HCT116 (cell line): ENCODE results near the gene NPW. TPM values are rescaled to one million over a fixed set of nuclear protein-coding genes. Genes with fewer than 3 reads are reported as not detected.

Experiments used
- ATAC-seq: fragments of 200-7000 bp; cut with Tn5 transposase; 2 replicates; pipeline ENCODE4 v1.9.1; 2020; ENCODE audit warnings: mild to moderate bottlenecking, moderate library complexity
- BruUV-seq: library from RNA; stranded (reverse); fragments of 400-500 nt; replicated peaks from 2 replicates; lab custom pipeline; 2021; lab: Mats Ljungman, UMichigan
- CTCF ChIA-PET: fragments of 300-600 bp; sonication (Branson Sonifier 250); formaldehyde crosslinking; loops from one replicate; lab custom pipeline; 2021; ENCODE audit warnings: antibody characterized with exemption; lab: Charles Lee
- POLR2A ChIA-PET: fragments of 300-600, 350-600 bp; sonication (Branson Sonifier 250); formaldehyde crosslinking; loops from one replicate; lab custom pipeline; 2021; ENCODE audit warnings: antibody characterized with exemption; lab: Charles Lee
- RAD21 ChIA-PET, 2 experiments: fragments of 300-600 bp; sonication (Branson Sonifier 250); formaldehyde crosslinking; loops; one replicate each; lab custom pipeline; 2023; ENCODE audit warnings: low total read pairs in 2 of 2; ENCODE audit not compliant: uncharacterized antibody in 2 of 2, unreplicated experiment in 2 of 2, low non-redundant PET in 1 of 2; lab: Charles Lee
- DNase-seq: peaks from one replicate; pipeline ENCODE4 v3.0.0-alpha.2; 2010; ENCODE audit warnings: low read depth, low spot score
- H2AFZ ChIP-seq: fragments of 200-600 bp; shearing (Covaris generic), sonication (generic); 2 replicates; pipeline ENCODE4 v1.6.1; 2017; ENCODE audit warnings: low read depth, mixed run types, mixed read lengths, antibody characterized with exemption, low read length; ENCODE audit not compliant: poor library complexity, severe bottlenecking
- H3K27ac ChIP-seq: 2 replicates; pipeline ENCODE4 v1.5.1; 2012; ENCODE audit warnings: low read depth, low read length
- H3K27me3 ChIP-seq: fragments of 200-600 bp; sonication (generic); 2 replicates; pipeline ENCODE4 v1.6.1; 2016; ENCODE audit warnings: mixed run types, low read length, mixed read lengths; ENCODE audit not compliant: insufficient read depth
- H3K36me3 ChIP-seq, 2 experiments: fragments of 200-500 bp in 1 of 2; fragments of 200-600 bp in 1 of 2; sonication (Bioruptor generic) in 1 of 2; sonication (generic) in 1 of 2; 2 replicates each; pipeline versions ENCODE4 v1.5.1 to v1.6.1; 2014 to 2016; ENCODE audit warnings: low read length in 2 of 2, inconsistent platforms in 1 of 2, mixed read lengths in 1 of 2, mixed run types in 1 of 2; ENCODE audit not compliant: insufficient read depth in 2 of 2, control insufficient read depth in 1 of 2
- H3K4me1 ChIP-seq, 2 experiments: fragments of 200-600 bp in 1 of 2; sonication (generic) in 1 of 2; 2 replicates each; pipeline versions ENCODE4 v1.5.1 to v1.6.1; 2012 to 2017; ENCODE audit warnings: low read length in 2 of 2, inconsistent platforms in 1 of 2, mild to moderate bottlenecking in 1 of 2, mixed read lengths in 1 of 2, mixed run types in 1 of 2, moderate library complexity in 1 of 2; ENCODE audit not compliant: insufficient read depth in 2 of 2, control insufficient read depth in 1 of 2
- H3K4me2 ChIP-seq: fragments of 200-600 bp; sonication (generic); 2 replicates; pipeline ENCODE4 v1.6.1; 2017; ENCODE audit warnings: mixed run types, low read length, mixed read lengths
- H3K4me3 ChIP-seq, 2 experiments: fragments of 200-600 bp in 1 of 2; sonication (generic) in 1 of 2; replicated peaks in 1 of 2; 2 replicates each; pipeline ENCODE4 v1.5.1; 2011 to 2016; ENCODE audit warnings: low read length in 2 of 2, control low read depth in 1 of 2, low read depth in 1 of 2, mild to moderate bottlenecking in 1 of 2, mixed read lengths in 1 of 2, mixed run types in 1 of 2
- H3K79me2 ChIP-seq: fragments of 200-600 bp; sonication (generic); 2 replicates; pipeline ENCODE4 v1.6.1; 2017; ENCODE audit warnings: mild to moderate bottlenecking, mixed run types, low read length, moderate library complexity, mixed read lengths; ENCODE audit not compliant: insufficient read depth
- H3K9ac ChIP-seq: fragments of 200-600 bp; sonication (generic); 2 replicates; pipeline ENCODE4 v1.6.1; 2016; ENCODE audit warnings: low read length, mixed read lengths
- H3K9me2 ChIP-seq: fragments of 200-600 bp; sonication (generic), shearing (Covaris generic); 2 replicates; pipeline ENCODE4 v1.6.1; 2017; ENCODE audit warnings: mixed run types, mild to moderate bottlenecking, moderate library complexity; ENCODE audit not compliant: insufficient read depth
- H3K9me3 ChIP-seq, 2 experiments: fragments of 200-500 bp in 1 of 2; fragments of 200-600 bp in 1 of 2; sonication (Bioruptor generic) in 1 of 2; sonication (generic) in 1 of 2; 2 replicates each; pipeline ENCODE4 v1.6.1; 2014 to 2017; ENCODE audit warnings: low read length in 2 of 2, mixed read lengths in 2 of 2, inconsistent platforms in 1 of 2, low read depth in 1 of 2, mild to moderate bottlenecking in 1 of 2, mixed run types in 1 of 2, moderate library complexity in 1 of 2; ENCODE audit not compliant: control insufficient read depth in 1 of 2, insufficient read depth in 1 of 2
- H4K20me1 ChIP-seq: fragments of 200-600 bp; sonication (generic), shearing (Covaris generic); 2 replicates; pipeline ENCODE4 v1.6.1; 2017; ENCODE audit warnings: mixed run types, mild to moderate bottlenecking, moderate library complexity; ENCODE audit not compliant: insufficient read depth
- ATF3 ChIP-seq: IDR thresholded peaks from 2 replicates; pipeline ENCODE4 v1.6.1; 2012
- EGR1 ChIP-seq: IDR thresholded peaks from 2 replicates; pipeline ENCODE4 v1.6.1; 2012; ENCODE audit warnings: low read depth
- ELF1 ChIP-seq: IDR thresholded peaks from 2 replicates; pipeline ENCODE4 v1.6.1; 2012; ENCODE audit warnings: low read depth, borderline replicate concordance
- EZH2phosphoT487 ChIP-seq: fragments of 200-600 bp; IDR thresholded peaks from 2 replicates; pipeline ENCODE4 v1.6.1; 2018; ENCODE audit warnings: antibody characterized with exemption, borderline replicate concordance
- FOSL1 ChIP-seq: IDR thresholded peaks from 2 replicates; pipeline ENCODE4 v1.6.1; 2012; ENCODE audit warnings: low read depth
- POLR2A ChIP-seq: IDR thresholded peaks from 2 replicates; pipeline ENCODE4 v1.7.0; 2011; ENCODE audit warnings: borderline replicate concordance; ENCODE audit not compliant: insufficient read depth, insufficient read length; ENCODE audit errors: extremely low read depth
- RAD21 ChIP-seq: IDR thresholded peaks from 2 replicates; pipeline ENCODE4 v1.6.1; 2012; ENCODE audit warnings: low read depth, mild to moderate bottlenecking
- SRF ChIP-seq: IDR thresholded peaks from 2 replicates; pipeline ENCODE4 v1.6.1; 2012; ENCODE audit warnings: low read depth
- TCF7L2 ChIP-seq: IDR thresholded peaks from 2 replicates; pipeline ENCODE4 v1.7.0; 2011; ENCODE audit warnings: borderline replicate concordance, inconsistent platforms; ENCODE audit not compliant: insufficient read depth, insufficient read length; ENCODE audit errors: extremely low read depth
- ZFX ChIP-seq: fragments of 450-650 bp; IDR thresholded peaks from 2 replicates; pipeline ENCODE4 v1.6.1; 2017
- ZNF274 ChIP-seq: fragments of 200-500 bp; sonication (Bioruptor generic); IDR thresholded peaks from 2 replicates; pipeline ENCODE4 v1.6.1; 2014; ENCODE audit warnings: mild to moderate bottlenecking, low read depth, low read length, inconsistent platforms
- intact Hi-C: fragments of 100-400 bp; cut with micrococcal nuclease; formaldehyde crosslinking; loops from 2 replicates; pipeline ENCODE4 v1.10.0; 2022
- total RNA-seq: library from RNA; stranded (reverse); gene quantifications from one replicate; pipeline ENCODE4 v1.2.1, GENCODE V29; 2021; ENCODE audit not compliant: unreplicated experiment
- TF ChIP-seq, protein P1 (sequence below): IDR thresholded peaks from 2 replicates; pipeline ENCODE4 v1.6.1; 2012; ENCODE audit warnings: low read depth

NPW gene
- total RNA-seq, 1 experiment from 2014 or later: 226 TPM

- Histone ChIP-seq H4K20me1 (no peaks in the 10 kb centered on the region), H3K9me2 (no peaks in the 10 kb centered on the region), H3K36me3 (no peaks in the 10 kb centered on the region; a peak in 2 of 4 replicates), H3K4me1 (no peaks in the 10 kb centered on the region), H3K9ac (no peak overlapping the region), H2AFZ (no peak overlapping the region), H3K79me2 (no peaks in the 10 kb centered on the region), H3K27ac (no peak overlapping the region), H3K4me3 (no peak overlapping the region), H3K9me3 (no peaks in the 10 kb centered on the region), H3K4me2 (no peak overlapping the region), H3K27me3 (no peaks in the 10 kb centered on the region)
- ChIA-PET RAD21 (no interaction called here), CTCF (interaction anchor here (0.8 kb wide), 1 partner anchor 43 kb away, joined by 3 read pairs; no protein-coding TSS in a partner anchor), POLR2A (no interaction called here)
- TF ChIP-seq, protein P1, sequence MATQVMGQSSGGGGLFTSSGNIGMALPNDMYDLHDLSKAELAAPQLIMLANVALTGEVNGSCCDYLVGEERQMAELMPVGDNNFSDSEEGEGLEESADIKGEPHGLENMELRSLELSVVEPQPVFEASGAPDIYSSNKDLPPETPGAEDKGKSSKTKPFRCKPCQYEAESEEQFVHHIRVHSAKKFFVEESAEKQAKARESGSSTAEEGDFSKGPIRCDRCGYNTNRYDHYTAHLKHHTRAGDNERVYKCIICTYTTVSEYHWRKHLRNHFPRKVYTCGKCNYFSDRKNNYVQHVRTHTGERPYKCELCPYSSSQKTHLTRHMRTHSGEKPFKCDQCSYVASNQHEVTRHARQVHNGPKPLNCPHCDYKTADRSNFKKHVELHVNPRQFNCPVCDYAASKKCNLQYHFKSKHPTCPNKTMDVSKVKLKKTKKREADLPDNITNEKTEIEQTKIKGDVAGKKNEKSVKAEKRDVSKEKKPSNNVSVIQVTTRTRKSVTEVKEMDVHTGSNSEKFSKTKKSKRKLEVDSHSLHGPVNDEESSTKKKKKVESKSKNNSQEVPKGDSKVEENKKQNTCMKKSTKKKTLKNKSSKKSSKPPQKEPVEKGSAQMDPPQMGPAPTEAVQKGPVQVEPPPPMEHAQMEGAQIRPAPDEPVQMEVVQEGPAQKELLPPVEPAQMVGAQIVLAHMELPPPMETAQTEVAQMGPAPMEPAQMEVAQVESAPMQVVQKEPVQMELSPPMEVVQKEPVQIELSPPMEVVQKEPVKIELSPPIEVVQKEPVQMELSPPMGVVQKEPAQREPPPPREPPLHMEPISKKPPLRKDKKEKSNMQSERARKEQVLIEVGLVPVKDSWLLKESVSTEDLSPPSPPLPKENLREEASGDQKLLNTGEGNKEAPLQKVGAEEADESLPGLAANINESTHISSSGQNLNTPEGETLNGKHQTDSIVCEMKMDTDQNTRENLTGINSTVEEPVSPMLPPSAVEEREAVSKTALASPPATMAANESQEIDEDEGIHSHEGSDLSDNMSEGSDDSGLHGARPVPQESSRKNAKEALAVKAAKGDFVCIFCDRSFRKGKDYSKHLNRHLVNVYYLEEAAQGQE: no peak
- no peak for TF ChIP-seq FOSL1
- ATAC-seq (no peak), DNase-seq (no peak)
- no TSS peak for BruUV-seq
- intact Hi-C loops: no loop called here
Observed at GRCh38 chr16:2058872-2059271, 39.3 kb downstream of the NPW start.

DNA sequence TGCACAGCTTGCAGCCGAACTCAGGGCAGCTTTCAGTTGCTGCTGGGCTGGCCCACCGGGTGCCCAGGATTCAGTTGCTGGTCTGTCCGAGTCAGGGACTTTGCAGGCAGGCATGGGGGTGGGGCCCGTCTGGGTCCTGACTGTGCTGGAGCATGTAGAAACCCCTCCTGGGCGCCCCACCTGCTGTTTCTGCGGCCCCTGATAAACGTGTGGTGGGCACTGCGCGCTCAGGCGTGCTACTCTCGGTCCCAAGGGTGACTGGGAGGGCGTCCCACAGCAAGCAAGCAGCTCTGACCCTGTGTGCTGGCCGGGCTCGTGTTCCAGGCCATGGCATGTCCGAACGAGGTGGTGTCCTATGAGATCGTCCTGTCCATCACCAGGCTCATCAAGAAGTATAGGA is 40.8 kb downstream of the NPW start:
- H3K4me1 ChIP-seq: no peaks in the 10 kb centered on the region
- intact Hi-C loops: no loop called here
- H3K9me3 ChIP-seq: no peaks in the 10 kb centered on the region
- no peaks in the 10 kb centered on the region for H3K79me2 ChIP-seq
- ChIA-PET POLR2A (no interaction called here), RAD21 (no interaction called here), CTCF (no interaction called here)
- no peak overlapping the region for H2AFZ ChIP-seq
- H3K9me2 ChIP-seq: no peaks in the 10 kb centered on the region
- BruUV-seq: no TSS peak
- H3K4me2 ChIP-seq: no peak overlapping the region
- H3K9ac ChIP-seq: no peak overlapping the region
- no peaks in the 10 kb centered on the region for H3K27me3 ChIP-seq
- H3K27ac ChIP-seq: no peak overlapping the region
- no peaks in the 10 kb centered on the region for H4K20me1 ChIP-seq
- H3K36me3 ChIP-seq: no peaks in the 10 kb centered on the region; a peak in 1 of 4 replicates
- ATAC-seq (no peak), DNase-seq (no peak)
- no peak overlapping the region for H3K4me3 ChIP-seq
- TF ChIP-seq SRF (no peak), TCF7L2 (no peak), ELF1 (no peak), RAD21 (no peak), EGR1 (no peak), POLR2A (no peak), FOSL1 (no peak), ATF3 (no peak), EZH2phosphoT487 (no peak), ZFX (no peak), ZNF274 (no peak)
- TF ChIP-seq, protein P1: no peak
